ENCODE data around the gene OPTN. TPM values are rescaled to one million over a fixed set of nuclear protein-coding genes. Genes with fewer than 3 reads are reported as not detected.

OPTN gene
- total and polyA plus RNA-seq, 2 of the 8 experiments (the other 6 are each of a cell fraction or from before 2014, with no cell fraction given) = 4.8 to 20.1 TPM

GRCh38 chr10:13167568-13167967 lies 67.6 kb downstream of the OPTN start:
- Histone ChIP-seq H3K14ac (ENCODE audit: insufficient read length) (no peak overlapping the region), H3K27ac (ENCODE audit: low read depth, low read length) (no peak overlapping the region), H2BK5ac (ENCODE audit: low read depth, low read length) (no peak overlapping the region), H3K4ac (replicated peaks; ENCODE audit: insufficient read length, low read depth, low read length) (no peak overlapping the region), H3K36me3 (ENCODE audit: control insufficient read depth in 2 of 4, insufficient read depth in 4 of 4, low read length in 3 of 4) (peaks cover 17 to 63% (median 51%) of the 10 kb centered on the region in 4 experiments), H4K5ac (ENCODE audit: insufficient read length, low read depth, low read length) (no peak overlapping the region), H3K56ac (replicated peaks; ENCODE audit: insufficient read length, low read depth, low read length) (no peak overlapping the region), H2BK20ac (ENCODE audit: low read length) (no peak overlapping the region), H3K79me1 (ENCODE audit: low read depth, low read length) (peaks cover 2% of the 10 kb centered on the region), H3K9me3 (ENCODE audit: insufficient read depth in 2 of 2, low read depth in 1 of 2, low read length in 1 of 2) (no peaks in the 10 kb centered on the region), H3K27me3 (replicated peaks in 1 of 4; ENCODE audit: control insufficient read depth in 3 of 4, extremely low read depth in 1 of 4, insufficient read depth in 3 of 4, low read length in 3 of 4) (no peaks in the 10 kb centered on the region), H4K20me1 (replicated peaks in 1 of 2; ENCODE audit: control insufficient read depth in 1 of 2, insufficient read depth in 2 of 2, low read length in 2 of 2) (peaks cover 10 to 16% of the 10 kb centered on the region in 2 experiments), H2AFZ (ENCODE audit: low read length) (no peak overlapping the region), H2BK120ac (replicated peaks; ENCODE audit: low read depth, low read length) (no peak overlapping the region), H3K23me2 (ENCODE audit: low read depth, low read length) (no peaks in the 10 kb centered on the region; the same call in 1 of the 2 replicates), H2AK5ac (ENCODE audit: low read depth, low read length) (no peak overlapping the region), H4K91ac (replicated peaks; ENCODE audit: insufficient read length, low read length) (no peak overlapping the region), H4K8ac (ENCODE audit: extremely low read depth, insufficient read depth, low read length) (no peak overlapping the region), H3K4me2 (ENCODE audit: insufficient read depth in 1 of 2, low read depth in 2 of 2, low read length in 2 of 2) (no peak overlapping the region), H3K9ac (replicated peaks in 1 of 4; ENCODE audit: extremely low read depth in 1 of 4, low read depth in 3 of 4, low read length in 3 of 4) (no peak overlapping the region), H3K4me1 (replicated peaks in 1 of 4; ENCODE audit: control insufficient read depth in 3 of 4, insufficient read depth in 4 of 4, low read length in 3 of 4) (peaks cover 0 to under 1% (median 0%) of the 10 kb centered on the region in 4 experiments; a peak in 1 of 7 replicates), H2BK12ac (ENCODE audit: low read depth, low read length) (no peak overlapping the region), H3K79me2 (ENCODE audit: control insufficient read depth in 1 of 2, insufficient read depth in 2 of 2, low read length in 2 of 2) (peaks cover 5 to 55% of the 10 kb centered on the region in 2 experiments), H2BK15ac (ENCODE audit: low read length) (no peak overlapping the region), H3K4me3 (ENCODE audit: extremely low read depth in 1 of 4, insufficient read depth in 2 of 4, low read depth in 3 of 4, low read length in 4 of 4) (no peak overlapping the region), H3K23ac (ENCODE audit: insufficient read length) (no peak overlapping the region), H3K18ac (ENCODE audit: extremely low read depth, low read length) (no peak overlapping the region)
- FAIRE-seq (no peak), DNase-seq (ENCODE audit: low read depth in 1 of 2, low spot score in 2 of 2) (no peak)
- ChIA-PET CTCF (ENCODE audit: partially characterized antibody) (interaction anchor here (1.0 to 1.9 kb wide), 2 partner anchors 38 to 39 kb away, joined by 3 to 4 read pairs; no protein-coding TSS in a partner anchor), POLR2A (ENCODE audit: partially characterized antibody) (interaction anchor here (0.6 to 1.2 kb wide), 4 partner anchors 9 to 156 kb away, joined by 3 to 5 read pairs (median 3); partner anchors contain the start of gene PHYH)
- TF ChIP-seq POU5F1 (IDR thresholded peaks at IDR 0.05; ENCODE audit: low read depth, low read length) = no peak
- TF ChIP-seq GABPA (IDR thresholded peaks at IDR 0.05; ENCODE audit: borderline replicate concordance, insufficient read depth, low read length) = no peak
- TF ChIP-seq SIN3A (conservative IDR thresholded peaks at IDR 0.05 in 1 of 2, IDR thresholded peaks at IDR 0.05 in 1 of 2; ENCODE audit: low read depth in 1 of 2, low read length in 2 of 2) = no peak
- no peak for TF ChIP-seq TCF12 (IDR thresholded peaks at IDR 0.05; ENCODE audit: low read depth, low read length)
- no peak for TF ChIP-seq JUND (IDR thresholded peaks at IDR 0.05; ENCODE audit: low read length)
- no peak for TF ChIP-seq POLR2AphosphoS5 (IDR thresholded peaks at IDR 0.05; ENCODE audit: low read depth, low read length)
- TF ChIP-seq CEBPB (IDR thresholded peaks at IDR 0.05; ENCODE audit: low read depth, low read length) = no peak
- TF ChIP-seq KDM4A (IDR thresholded peaks at IDR 0.05; ENCODE audit: low read depth, low read length, severe bottlenecking) = no peak
- no peak for TF ChIP-seq POLR2A (IDR thresholded peaks at IDR 0.05; ENCODE audit: control extremely low read depth in 1 of 2, low read depth in 2 of 2, low read length in 2 of 2)
- no peak for TF ChIP-seq KDM1A (IDR thresholded peaks at IDR 0.05; ENCODE audit: borderline replicate concordance, low read length)
- 77% methylated on average over 7 of the region's 7 CpGs; no CpG with 5 or more reads in 1 of the 2 experiments for WGBS, 2 experiments (ENCODE audit: extremely low coverage in 1 of 2, insufficient coverage in 1 of 2, insufficient read length in 1 of 2, insufficient replicate concordance in 2 of 2, low coverage in 1 of 2, low lambda C conversion rate in 2 of 2, missing lambda C conversion rate in 1 of 2)

All from H1 (cell line).